Neural cell (in vitro differentiated cells): ENCODE results near the gene EYA4. TPM values are rescaled to one million over a fixed set of nuclear protein-coding genes. Genes with fewer than 3 reads are reported as not detected.

Source experiments
- H2AFZ ChIP-seq: fragments of 200-600, 300-800 bp; sonication (generic), shearing (Covaris generic); 2 replicates; pipeline ENCODE4 v1.6.0; 2014; ENCODE audit warnings: low read depth, mild to moderate bottlenecking, antibody characterized with exemption, low read length, moderate library complexity
- H3F3A ChIP-seq: fragments of 200-600 bp; shearing (Covaris generic); 2 replicates; pipeline ENCODE4 v1.6.1; 2016; ENCODE audit warnings: mild to moderate bottlenecking, moderate library complexity, mixed read lengths, antibody characterized with exemption, low read length; ENCODE audit not compliant: insufficient read depth, poor library complexity, severe bottlenecking
- H3K27ac ChIP-seq: fragments of 200-600, 300-800 bp; sonication (generic), shearing (Covaris generic); 2 replicates; pipeline ENCODE4 v1.5.1; 2014; ENCODE audit warnings: mild to moderate bottlenecking, low read length, moderate library complexity
- H3K27me3 ChIP-seq: fragments of 300-800, 200-600 bp; sonication (generic), shearing (Covaris generic); 2 replicates; pipeline ENCODE4 v1.6.0; 2014; ENCODE audit warnings: mild to moderate bottlenecking, low read depth, low read length, moderate library complexity; ENCODE audit not compliant: insufficient read depth
- H3K36me3 ChIP-seq: fragments of 300-800, 200-600 bp; sonication (generic), shearing (Covaris generic); 2 replicates; pipeline ENCODE4 v1.5.1; 2014; ENCODE audit warnings: mild to moderate bottlenecking, antibody characterized with exemption, low read length, moderate library complexity; ENCODE audit not compliant: insufficient read depth
- H3K4me2 ChIP-seq: fragments of 300-800, 200-600 bp; sonication (generic), shearing (Covaris generic); 2 replicates; pipeline ENCODE4 v1.6.0; 2014; ENCODE audit warnings: mild to moderate bottlenecking, low read length
- H3K4me3 ChIP-seq: fragments of 300-800, 200-600 bp; sonication (generic), shearing (Covaris generic); 2 replicates; pipeline ENCODE4 v1.5.1; 2014; ENCODE audit warnings: mild to moderate bottlenecking, low read length, moderate library complexity
- H3K79me2 ChIP-seq: fragments of 200-600 bp; shearing (Covaris generic); replicated peaks from 2 replicates; pipeline ENCODE4 v1.6.0; 2014; ENCODE audit warnings: mild to moderate bottlenecking, low read length, moderate library complexity; ENCODE audit not compliant: insufficient read depth
- H3K9ac ChIP-seq: fragments of 300-800, 200-600 bp; sonication (generic), shearing (Covaris generic); 2 replicates; pipeline ENCODE4 v1.6.1; 2016; ENCODE audit warnings: mild to moderate bottlenecking, low read length, mixed read lengths
- H3K9me2 ChIP-seq: fragments of 200-600 bp; shearing (Covaris generic); 2 replicates; pipeline ENCODE4 v1.6.1; 2016; ENCODE audit warnings: mild to moderate bottlenecking, low read length, mixed read lengths; ENCODE audit not compliant: insufficient read depth
- H3K9me3 ChIP-seq: fragments of 200-600, 300-800 bp; sonication (generic), shearing (Covaris generic); 2 replicates; pipeline ENCODE4 v1.6.1; 2016; ENCODE audit warnings: mild to moderate bottlenecking, mixed run types, low read length, moderate library complexity, mixed read lengths
- H4K20me1 ChIP-seq: fragments of 200-600 bp; shearing (Covaris generic); 2 replicates; pipeline ENCODE4 v1.6.1; 2016; ENCODE audit warnings: mild to moderate bottlenecking, mixed run types; ENCODE audit not compliant: insufficient read depth
- EP300 ChIP-seq: fragments of 450-650 bp; conservative IDR thresholded peaks from 2 replicates; pipeline ENCODE4 v1.6.1; 2014; ENCODE audit warnings: antibody characterized with exemption, mild to moderate bottlenecking, moderate library complexity; ENCODE audit not compliant: poor library complexity, severe bottlenecking
- EZH2 ChIP-seq: fragments of 200-600, 300-800 bp; shearing (Covaris generic), sonication (generic); IDR thresholded peaks from 2 replicates; pipeline ENCODE4 v1.6.1; 2014; ENCODE audit warnings: antibody characterized with exemption, low read length, borderline replicate concordance, mild to moderate bottlenecking; ENCODE audit not compliant: insufficient read depth, poor library complexity, severe bottlenecking
- MXI1 ChIP-seq: fragments of 450-650 bp; conservative IDR thresholded peaks from 2 replicates; pipeline ENCODE4 v1.6.1; 2014; ENCODE audit warnings: antibody characterized with exemption, mild to moderate bottlenecking; ENCODE audit not compliant: poor library complexity, severe bottlenecking
- POLR2AphosphoS5 ChIP-seq: IDR thresholded peaks from 2 replicates; pipeline ENCODE4 v1.6.1; 2012
- RAD21 ChIP-seq: fragments of 450-650 bp; conservative IDR thresholded peaks from 2 replicates; pipeline ENCODE4 v1.6.1; 2014; ENCODE audit warnings: antibody characterized with exemption, mild to moderate bottlenecking, moderate library complexity
- SMC3 ChIP-seq: fragments of 450-650 bp; conservative IDR thresholded peaks from 2 replicates; pipeline ENCODE4 v1.6.1; 2014; ENCODE audit warnings: antibody characterized with exemption, mild to moderate bottlenecking, moderate library complexity; ENCODE audit not compliant: poor library complexity
- TAF1 ChIP-seq: IDR thresholded peaks from 2 replicates; pipeline ENCODE4 v1.6.1; 2012; ENCODE audit warnings: low read depth
- polyA plus RNA-seq: library from polyadenylated mRNA; depleted of rRNA; stranded (reverse); fragments of >200 nt; gene quantifications from 2 replicates; pipeline ENCODE4 v1.2.3, GENCODE V29; 2014
- TF ChIP-seq, protein P1 (sequence below): fragments of 450-650 bp; IDR thresholded peaks from 2 replicates; pipeline ENCODE4 v1.5.1; 2014; ENCODE audit warnings: antibody characterized with exemption, mild to moderate bottlenecking, moderate library complexity; ENCODE audit not compliant: poor library complexity, severe bottlenecking
- TF ChIP-seq, protein P2 (sequence below): IDR thresholded peaks from 2 replicates; pipeline ENCODE4 v1.6.1; 2012; ENCODE audit warnings: borderline replicate concordance

Gene EYA4
- polyA plus RNA-seq, 1 donor from 2014 or later, result 2.6 TPM

DNA sequence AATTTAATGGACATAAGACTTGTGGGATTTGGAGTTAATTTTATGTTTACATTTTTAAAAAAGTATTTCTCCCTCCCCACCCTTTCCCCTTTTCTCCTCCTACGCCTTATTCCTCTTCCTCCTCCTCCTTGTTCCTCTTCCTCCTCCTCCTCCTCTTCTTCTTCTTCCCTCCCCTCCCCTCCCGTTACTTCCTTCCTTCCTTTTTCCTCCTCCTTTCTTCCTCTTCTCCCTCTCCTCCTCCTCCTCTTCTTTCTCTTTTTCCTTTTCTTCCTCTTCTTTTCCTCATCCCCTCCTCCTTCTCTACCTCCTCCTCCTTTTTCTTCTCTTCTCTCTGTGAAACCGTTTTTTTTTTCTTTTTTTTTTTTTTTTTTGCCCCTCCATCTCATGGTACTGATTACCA, 139.6 kb downstream of the EYA4 start:
- Histone ChIP-seq H3K79me2 (no peaks in the 10 kb centered on the region), H3K9me2 (no peaks in the 10 kb centered on the region), H3F3A (no peaks in the 10 kb centered on the region), H3K4me2 (no peak overlapping the region), H3K4me3 (no peak overlapping the region), H3K9ac (no peak overlapping the region), H3K9me3 (no peaks in the 10 kb centered on the region), H3K27me3 (no peaks in the 10 kb centered on the region), H3K36me3 (no peaks in the 10 kb centered on the region), H4K20me1 (no peaks in the 10 kb centered on the region), H2AFZ (no peak overlapping the region), H3K27ac (no peak overlapping the region)
- TF ChIP-seq POLR2AphosphoS5 (no peak), EZH2 (no peak), SMC3 (no peak), TAF1 (no peak), MXI1 (no peak)

DNA sequence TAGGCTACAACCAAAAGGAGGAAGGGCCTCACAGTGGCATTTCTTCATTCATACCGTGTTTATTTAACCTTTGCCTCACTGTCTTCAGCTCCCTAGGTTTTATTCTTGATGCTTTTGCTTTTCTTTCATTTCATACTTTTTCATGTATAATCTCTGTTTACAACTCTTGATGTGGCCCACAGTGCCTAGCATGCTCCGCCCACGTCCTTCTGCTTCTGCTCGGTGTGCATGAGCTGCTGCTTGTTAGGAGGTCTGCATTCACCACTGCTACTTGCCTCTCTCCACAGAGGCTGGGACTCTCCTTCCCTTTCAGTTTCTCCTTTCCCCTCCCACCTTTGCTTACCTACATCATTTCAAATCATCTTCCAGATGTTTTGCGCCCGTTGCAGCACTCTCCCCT, 147.6 kb downstream of the EYA4 start:
- Histone ChIP-seq H3K36me3 (no peaks in the 10 kb centered on the region), H3K4me2 (no peak overlapping the region), H3K9me2 (no peaks in the 10 kb centered on the region), H3F3A (no peaks in the 10 kb centered on the region), H3K27me3 (no peaks in the 10 kb centered on the region), H3K4me3 (no peak overlapping the region), H4K20me1 (no peaks in the 10 kb centered on the region), H3K27ac (no peak overlapping the region), H3K79me2 (no peaks in the 10 kb centered on the region), H3K9me3 (no peaks in the 10 kb centered on the region), H2AFZ (no peak overlapping the region), H3K9ac (no peak overlapping the region)
- TF ChIP-seq TAF1 (no peak), RAD21 (no peak), EZH2 (no peak), MXI1 (no peak), EP300 (no peak), POLR2AphosphoS5 (no peak), SMC3 (no peak)
- TF ChIP-seq, protein P1, sequence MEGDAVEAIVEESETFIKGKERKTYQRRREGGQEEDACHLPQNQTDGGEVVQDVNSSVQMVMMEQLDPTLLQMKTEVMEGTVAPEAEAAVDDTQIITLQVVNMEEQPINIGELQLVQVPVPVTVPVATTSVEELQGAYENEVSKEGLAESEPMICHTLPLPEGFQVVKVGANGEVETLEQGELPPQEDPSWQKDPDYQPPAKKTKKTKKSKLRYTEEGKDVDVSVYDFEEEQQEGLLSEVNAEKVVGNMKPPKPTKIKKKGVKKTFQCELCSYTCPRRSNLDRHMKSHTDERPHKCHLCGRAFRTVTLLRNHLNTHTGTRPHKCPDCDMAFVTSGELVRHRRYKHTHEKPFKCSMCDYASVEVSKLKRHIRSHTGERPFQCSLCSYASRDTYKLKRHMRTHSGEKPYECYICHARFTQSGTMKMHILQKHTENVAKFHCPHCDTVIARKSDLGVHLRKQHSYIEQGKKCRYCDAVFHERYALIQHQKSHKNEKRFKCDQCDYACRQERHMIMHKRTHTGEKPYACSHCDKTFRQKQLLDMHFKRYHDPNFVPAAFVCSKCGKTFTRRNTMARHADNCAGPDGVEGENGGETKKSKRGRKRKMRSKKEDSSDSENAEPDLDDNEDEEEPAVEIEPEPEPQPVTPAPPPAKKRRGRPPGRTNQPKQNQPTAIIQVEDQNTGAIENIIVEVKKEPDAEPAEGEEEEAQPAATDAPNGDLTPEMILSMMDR, result no peak
- TF ChIP-seq, protein P2, sequence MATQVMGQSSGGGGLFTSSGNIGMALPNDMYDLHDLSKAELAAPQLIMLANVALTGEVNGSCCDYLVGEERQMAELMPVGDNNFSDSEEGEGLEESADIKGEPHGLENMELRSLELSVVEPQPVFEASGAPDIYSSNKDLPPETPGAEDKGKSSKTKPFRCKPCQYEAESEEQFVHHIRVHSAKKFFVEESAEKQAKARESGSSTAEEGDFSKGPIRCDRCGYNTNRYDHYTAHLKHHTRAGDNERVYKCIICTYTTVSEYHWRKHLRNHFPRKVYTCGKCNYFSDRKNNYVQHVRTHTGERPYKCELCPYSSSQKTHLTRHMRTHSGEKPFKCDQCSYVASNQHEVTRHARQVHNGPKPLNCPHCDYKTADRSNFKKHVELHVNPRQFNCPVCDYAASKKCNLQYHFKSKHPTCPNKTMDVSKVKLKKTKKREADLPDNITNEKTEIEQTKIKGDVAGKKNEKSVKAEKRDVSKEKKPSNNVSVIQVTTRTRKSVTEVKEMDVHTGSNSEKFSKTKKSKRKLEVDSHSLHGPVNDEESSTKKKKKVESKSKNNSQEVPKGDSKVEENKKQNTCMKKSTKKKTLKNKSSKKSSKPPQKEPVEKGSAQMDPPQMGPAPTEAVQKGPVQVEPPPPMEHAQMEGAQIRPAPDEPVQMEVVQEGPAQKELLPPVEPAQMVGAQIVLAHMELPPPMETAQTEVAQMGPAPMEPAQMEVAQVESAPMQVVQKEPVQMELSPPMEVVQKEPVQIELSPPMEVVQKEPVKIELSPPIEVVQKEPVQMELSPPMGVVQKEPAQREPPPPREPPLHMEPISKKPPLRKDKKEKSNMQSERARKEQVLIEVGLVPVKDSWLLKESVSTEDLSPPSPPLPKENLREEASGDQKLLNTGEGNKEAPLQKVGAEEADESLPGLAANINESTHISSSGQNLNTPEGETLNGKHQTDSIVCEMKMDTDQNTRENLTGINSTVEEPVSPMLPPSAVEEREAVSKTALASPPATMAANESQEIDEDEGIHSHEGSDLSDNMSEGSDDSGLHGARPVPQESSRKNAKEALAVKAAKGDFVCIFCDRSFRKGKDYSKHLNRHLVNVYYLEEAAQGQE, result no peak

DNA sequence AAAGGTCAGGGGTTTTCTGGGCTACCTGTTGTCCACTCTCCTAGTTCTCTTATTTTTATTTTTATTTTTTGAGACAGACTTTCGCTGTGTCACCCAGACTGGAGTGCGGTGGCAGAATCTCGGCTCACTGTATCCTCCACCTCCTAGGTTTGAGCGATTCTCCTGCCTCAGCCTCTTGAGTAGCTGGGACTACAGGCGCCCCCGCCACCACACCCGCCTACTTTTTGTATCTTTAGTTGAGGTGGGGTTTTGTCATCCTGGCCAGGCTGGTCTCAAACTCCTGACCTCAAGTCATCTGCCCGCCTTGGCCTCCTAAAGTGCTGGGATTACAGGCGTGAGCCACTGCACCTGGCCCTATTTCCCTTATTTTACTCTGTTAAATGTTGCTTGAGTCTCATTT, 149.0 kb downstream of the EYA4 start:
- H3K27me3 ChIP-seq, result no peaks in the 10 kb centered on the region
- H3K79me2 ChIP-seq, result no peaks in the 10 kb centered on the region
- no peaks in the 10 kb centered on the region for H3F3A ChIP-seq
- H3K27ac ChIP-seq, result no peak overlapping the region
- no peak overlapping the region for H3K4me3 ChIP-seq
- no peaks in the 10 kb centered on the region for H3K9me2 ChIP-seq
- H2AFZ ChIP-seq, result no peak overlapping the region
- no peaks in the 10 kb centered on the region for H3K36me3 ChIP-seq
- TF ChIP-seq, protein P2, result no peak
- TF ChIP-seq EP300 (no peak), RAD21 (no peak), SMC3 (no peak), POLR2AphosphoS5 (no peak), TAF1 (no peak), MXI1 (no peak), EZH2 (no peak)
- TF ChIP-seq, protein P1, result no peak
- no peak overlapping the region for H3K4me2 ChIP-seq
- no peak overlapping the region for H3K9ac ChIP-seq
- no peaks in the 10 kb centered on the region for H3K9me3 ChIP-seq
- no peaks in the 10 kb centered on the region for H4K20me1 ChIP-seq
